Skeletal muscle satellite cell (primary cell): Measurements from ENCODE around the gene SH3BGR.

Source experiments
- H3K27me3 ChIP-seq: 2 replicates; pipeline ENCODE4 v1.7.0; 2013; ENCODE audit warnings: low read length; ENCODE audit not compliant: control insufficient read depth, insufficient read depth
- H3K36me3 ChIP-seq: 2 replicates; pipeline ENCODE4 v1.7.0; 2013; ENCODE audit warnings: mild to moderate bottlenecking, control low read depth, low read length; ENCODE audit not compliant: insufficient read depth
- H3K4me1 ChIP-seq: 2 replicates; pipeline ENCODE4 v1.7.0; 2013; ENCODE audit warnings: low read length; ENCODE audit not compliant: control insufficient read depth, insufficient read depth
- H3K4me2 ChIP-seq: 2 replicates; pipeline ENCODE4 v1.7.0; 2013; ENCODE audit warnings: mild to moderate bottlenecking, low read length
- H3K4me3 ChIP-seq: 2 replicates; pipeline ENCODE4 v1.7.0; 2013; ENCODE audit warnings: low read length
- H3K9ac ChIP-seq: 2 replicates; pipeline ENCODE4 v1.7.0; 2013; ENCODE audit warnings: mild to moderate bottlenecking, low read depth, low read length, moderate library complexity
- H3K9me3 ChIP-seq: replicated peaks from 2 replicates; pipeline ENCODE4 v1.7.0; 2013; ENCODE audit warnings: mild to moderate bottlenecking, control low read depth, low read length

Gene SH3BGR

GRCh38 chr21:39466584-39466983, 14.8 kb downstream of the SH3BGR start:
- no peaks in the 10 kb centered on the region for H3K36me3 ChIP-seq
- no peaks in the 10 kb centered on the region for H3K9me3 ChIP-seq
- no peak overlapping the region for H3K4me2 ChIP-seq

GRCh38 chr21:39467746-39468145, 16.0 kb downstream of the SH3BGR start:
- H3K4me1 ChIP-seq = no peaks in the 10 kb centered on the region
- H3K4me2 ChIP-seq = no peak overlapping the region
- H3K9me3 ChIP-seq = no peaks in the 10 kb centered on the region
- no peak overlapping the region for H3K4me3 ChIP-seq
- H3K9ac ChIP-seq = no peak overlapping the region
- H3K36me3 ChIP-seq = no peaks in the 10 kb centered on the region
- H3K27me3 ChIP-seq = no peaks in the 10 kb centered on the region

More at GRCh38 chr21:39466584-39466983, 14.8 kb downstream of the SH3BGR start:
- no peak overlapping the region for H3K9ac ChIP-seq
- no peak overlapping the region for H3K4me3 ChIP-seq
- no peaks in the 10 kb centered on the region for H3K27me3 ChIP-seq
- H3K4me1 ChIP-seq = no peaks in the 10 kb centered on the region

- Histone ChIP-seq H3K4me1 (no peaks in the 10 kb centered on the region), H3K36me3 (no peaks in the 10 kb centered on the region), H3K9ac (no peak overlapping the region), H3K27me3 (no peaks in the 10 kb centered on the region), H3K4me3 (no peak overlapping the region), H3K9me3 (no peaks in the 10 kb centered on the region), H3K4me2 (no peak overlapping the region)
Observed at GRCh38 chr21:39468559-39468958, 16.8 kb downstream of the SH3BGR start.

GRCh38 chr21:39471598-39471997, 19.8 kb downstream of the SH3BGR start:
- Histone ChIP-seq H3K4me1 (no peaks in the 10 kb centered on the region), H3K27me3 (no peaks in the 10 kb centered on the region), H3K4me2 (no peak overlapping the region), H3K36me3 (no peaks in the 10 kb centered on the region), H3K4me3 (no peak overlapping the region), H3K9me3 (no peaks in the 10 kb centered on the region), H3K9ac (no peak overlapping the region)

DNA sequence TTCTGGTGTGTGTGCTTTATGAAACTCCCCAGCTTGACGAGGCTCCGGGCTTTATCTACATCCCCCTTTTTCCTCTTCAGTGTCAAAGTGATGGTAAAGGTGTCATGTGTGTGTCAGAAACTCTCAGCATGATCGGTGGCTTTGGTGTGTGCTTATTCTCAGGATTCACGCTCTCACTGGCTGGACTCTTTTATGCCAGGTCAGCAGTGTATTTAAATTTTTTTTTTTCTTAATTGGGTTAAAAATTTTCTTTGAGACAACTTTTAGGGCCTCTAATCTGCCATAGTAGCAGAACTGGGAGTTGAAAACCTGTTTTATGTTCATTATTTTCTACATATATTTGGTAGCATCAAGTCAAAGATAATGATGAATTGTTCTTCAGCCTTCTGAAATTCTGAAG, 21.0 kb downstream of the SH3BGR start:
- Histone ChIP-seq H3K4me1 (no peaks in the 10 kb centered on the region), H3K9ac (no peak overlapping the region), H3K36me3 (no peaks in the 10 kb centered on the region), H3K4me2 (no peak overlapping the region), H3K4me3 (no peak overlapping the region), H3K27me3 (no peaks in the 10 kb centered on the region), H3K9me3 (no peaks in the 10 kb centered on the region)

- Histone ChIP-seq H3K4me3 (no peak overlapping the region), H3K4me2 (no peak overlapping the region), H3K27me3 (no peaks in the 10 kb centered on the region), H3K4me1 (no peaks in the 10 kb centered on the region), H3K9me3 (no peaks in the 10 kb centered on the region), H3K9ac (no peak overlapping the region), H3K36me3 (no peaks in the 10 kb centered on the region)
Observed at GRCh38 chr21:39474611-39475010, 22.8 kb downstream of the SH3BGR start.

DNA sequence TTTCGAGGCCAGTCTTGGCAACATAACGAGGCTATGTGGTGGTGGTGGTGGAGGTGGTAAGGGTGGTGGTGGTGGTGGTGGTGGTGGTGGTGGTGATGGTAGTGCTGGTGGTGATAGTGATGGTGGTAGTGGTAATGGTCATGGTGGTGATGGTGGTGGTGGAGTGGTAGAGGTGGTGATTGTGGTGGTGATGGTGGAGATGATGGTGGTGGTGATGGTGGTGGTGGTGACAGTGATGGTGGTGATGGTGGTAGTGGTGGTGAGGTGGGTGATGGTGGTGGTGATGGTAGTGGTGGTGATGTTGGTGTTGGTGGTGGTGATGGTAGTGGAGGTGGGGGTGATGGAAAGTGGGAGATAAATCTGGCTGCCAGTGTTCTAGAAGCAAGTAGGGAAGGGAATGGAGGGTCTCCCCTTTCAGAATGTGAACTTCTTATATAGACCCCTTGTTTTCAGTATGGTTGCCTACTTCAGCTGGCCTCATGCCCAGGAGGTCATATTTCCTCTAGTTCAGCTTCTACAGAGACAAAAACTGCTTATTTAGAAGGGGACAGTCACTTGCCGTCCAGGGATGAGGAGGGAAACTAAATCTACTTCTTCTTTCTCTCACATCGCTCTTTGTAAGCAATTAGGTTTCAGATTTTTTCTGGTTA, 27.5 kb downstream of the SH3BGR start:
- Histone ChIP-seq H3K36me3 (no peaks in the 10 kb centered on the region), H3K9me3 (no peaks in the 10 kb centered on the region), H3K4me1 (no peaks in the 10 kb centered on the region), H3K4me3 (no peak overlapping the region), H3K27me3 (no peaks in the 10 kb centered on the region), H3K4me2 (no peak overlapping the region), H3K9ac (no peak overlapping the region)

GRCh38 chr21:39479814-39480182, 28.0 kb downstream of the SH3BGR start:
- no peaks in the 10 kb centered on the region for H3K27me3 ChIP-seq
- no peaks in the 10 kb centered on the region for H3K36me3 ChIP-seq
- H3K4me2 ChIP-seq = no peak overlapping the region
- no peaks in the 10 kb centered on the region for H3K9me3 ChIP-seq
- no peaks in the 10 kb centered on the region for H3K4me1 ChIP-seq
- H3K4me3 ChIP-seq = no peak overlapping the region
- no peak overlapping the region for H3K9ac ChIP-seq

DNA sequence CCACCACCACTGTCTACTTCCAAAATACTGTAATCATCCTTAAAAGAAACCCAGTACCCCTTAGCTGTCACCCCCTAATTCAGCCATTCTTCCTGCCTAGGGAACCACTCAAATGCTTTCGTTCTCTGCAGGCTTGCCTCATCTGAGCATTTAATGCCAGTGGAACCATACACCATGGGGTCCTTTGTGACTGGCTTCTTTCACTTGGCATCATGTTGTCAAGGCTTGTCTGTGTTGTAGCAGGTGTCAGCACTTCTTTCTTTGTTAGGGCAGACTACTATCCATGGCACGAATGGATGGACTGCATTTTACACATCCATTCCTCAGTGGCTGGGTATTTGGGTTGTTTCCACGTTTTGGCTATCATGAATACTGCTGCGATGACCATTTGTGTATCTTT, 28.5 kb downstream of the SH3BGR start:
- no peaks in the 10 kb centered on the region for H3K36me3 ChIP-seq
- H3K4me3 ChIP-seq = no peak overlapping the region
- no peak overlapping the region for H3K9ac ChIP-seq
- H3K4me1 ChIP-seq = no peaks in the 10 kb centered on the region
- H3K4me2 ChIP-seq = no peak overlapping the region
- no peaks in the 10 kb centered on the region for H3K9me3 ChIP-seq
- H3K27me3 ChIP-seq = no peaks in the 10 kb centered on the region

GRCh38 chr21:39481886-39482285, 30.1 kb downstream of the SH3BGR start:
- no peak overlapping the region for H3K4me3 ChIP-seq
- no peaks in the 10 kb centered on the region for H3K36me3 ChIP-seq
- no peak overlapping the region for H3K4me2 ChIP-seq
- no peak overlapping the region for H3K9ac ChIP-seq
- no peaks in the 10 kb centered on the region for H3K27me3 ChIP-seq
- no peaks in the 10 kb centered on the region for H3K9me3 ChIP-seq
- no peaks in the 10 kb centered on the region for H3K4me1 ChIP-seq

DNA sequence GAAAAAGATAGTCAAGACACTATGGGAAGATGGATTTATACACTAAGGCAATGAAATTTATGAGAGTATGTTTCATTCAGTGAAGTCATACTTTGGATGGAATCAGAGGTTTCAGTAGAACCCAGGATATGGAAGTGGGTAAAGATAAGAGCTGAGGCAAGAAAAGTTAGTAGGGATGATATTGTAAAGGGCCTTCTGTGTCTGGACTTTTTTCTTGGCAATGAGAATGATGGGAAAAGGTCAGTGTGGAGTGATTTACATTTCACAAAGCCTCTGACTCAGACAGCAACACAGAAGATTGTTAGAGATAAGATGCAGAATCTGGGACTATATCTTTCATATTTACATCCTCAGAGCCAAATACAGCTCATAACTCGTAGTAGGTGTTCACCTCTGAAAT, 32.1 kb downstream of the SH3BGR start:
- H3K9me3 ChIP-seq = no peaks in the 10 kb centered on the region
- H3K4me2 ChIP-seq = no peak overlapping the region
- no peaks in the 10 kb centered on the region for H3K36me3 ChIP-seq
- H3K27me3 ChIP-seq = no peaks in the 10 kb centered on the region
- H3K4me3 ChIP-seq = no peak overlapping the region
- H3K4me1 ChIP-seq = no peaks in the 10 kb centered on the region
- H3K9ac ChIP-seq = no peak overlapping the region

GRCh38 chr21:39484711-39485276, 33.0 kb downstream of the SH3BGR start:
- Histone ChIP-seq H3K4me3 (no peak overlapping the region), H3K9ac (no peak overlapping the region), H3K27me3 (no peaks in the 10 kb centered on the region), H3K36me3 (no peaks in the 10 kb centered on the region), H3K4me1 (no peaks in the 10 kb centered on the region), H3K9me3 (no peaks in the 10 kb centered on the region), H3K4me2 (no peak overlapping the region)
